SKM-1 treated with dmso at 0.1 percent for 144 hours (cell line): ENCODE measurements around the gene MAP1LC3B.
A peak's percentile ranks its signal among the peaks of the same experiment; 100 is the strongest.

Source experiments
- DNase-seq: peaks from one replicate; lab custom pipeline; 2025; ENCODE audit not compliant: unreplicated experiment; lab: John Stamatoyannopoulos, UW

The MAP1LC3B gene

DNA sequence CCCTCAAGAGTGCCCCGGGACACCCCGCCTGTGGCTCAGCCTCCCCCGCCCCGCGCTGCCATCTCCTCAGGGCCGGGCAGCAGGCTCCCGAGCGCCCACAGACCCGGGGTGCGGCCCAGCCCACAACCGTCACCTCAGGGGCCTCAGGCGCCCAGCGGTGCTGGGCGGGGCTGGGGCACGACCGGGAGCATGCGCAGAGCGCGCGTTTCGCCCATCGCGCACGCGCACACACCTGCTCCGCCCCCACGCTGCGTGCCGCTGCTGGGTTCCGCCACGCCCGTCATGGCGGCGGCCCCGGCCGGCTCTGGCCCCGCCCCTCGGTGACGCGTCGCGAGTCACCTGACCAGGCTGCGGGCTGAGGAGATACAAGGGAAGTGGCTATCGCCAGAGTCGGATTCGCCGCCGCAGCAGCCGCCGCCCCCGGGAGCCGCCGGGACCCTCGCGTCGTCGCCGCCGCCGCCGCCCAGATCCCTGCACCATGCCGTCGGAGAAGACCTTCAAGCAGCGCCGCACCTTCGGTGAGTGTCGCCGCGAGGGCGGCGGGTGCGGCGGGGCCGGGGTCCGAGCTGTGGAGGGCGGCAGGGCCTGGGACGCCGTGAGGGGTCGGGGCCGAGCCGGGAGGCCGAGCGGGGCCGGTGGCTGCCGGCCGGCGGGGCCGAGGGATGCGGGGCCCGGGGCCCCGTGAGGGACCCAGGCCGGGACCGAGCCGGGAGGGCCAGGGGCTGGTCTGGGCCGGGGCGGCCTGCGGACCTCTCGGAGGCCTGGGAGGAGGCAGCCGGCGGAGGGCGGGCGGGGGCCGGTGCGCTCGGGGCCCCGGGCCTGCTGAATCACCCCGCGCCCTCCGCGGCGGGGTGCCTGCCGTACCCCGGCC lies at the start of gene MAP1LC3B:
TSS of gene MAP1LC3B (plus strand) at position 387 of the 871 bp plus-strand sequence. CDS start at position 479, 92 bp downstream.
- peak; percentile 92 for DNase-seq

DNA sequence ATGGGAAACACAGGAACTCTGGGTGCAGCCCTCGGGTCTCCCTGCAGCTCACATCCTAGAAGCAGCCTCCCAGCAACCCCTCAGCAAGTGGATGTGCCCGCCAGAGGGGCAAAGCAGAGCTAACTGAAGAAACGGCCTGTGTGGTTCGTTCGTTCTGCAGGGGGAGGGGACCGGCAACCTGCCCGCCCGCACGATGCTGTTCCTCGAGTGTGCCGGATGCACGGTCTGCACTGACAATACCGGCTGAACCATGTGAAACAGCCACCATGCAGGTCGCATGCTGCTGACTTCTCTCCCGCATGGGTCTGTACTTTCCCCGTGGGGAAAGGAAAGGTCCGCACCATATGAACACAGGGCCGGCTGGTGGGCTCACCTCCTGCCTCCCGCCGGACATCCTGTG lies 49.6 kb upstream of the MAP1LC3B start:
- no peak for DNase-seq

DNA sequence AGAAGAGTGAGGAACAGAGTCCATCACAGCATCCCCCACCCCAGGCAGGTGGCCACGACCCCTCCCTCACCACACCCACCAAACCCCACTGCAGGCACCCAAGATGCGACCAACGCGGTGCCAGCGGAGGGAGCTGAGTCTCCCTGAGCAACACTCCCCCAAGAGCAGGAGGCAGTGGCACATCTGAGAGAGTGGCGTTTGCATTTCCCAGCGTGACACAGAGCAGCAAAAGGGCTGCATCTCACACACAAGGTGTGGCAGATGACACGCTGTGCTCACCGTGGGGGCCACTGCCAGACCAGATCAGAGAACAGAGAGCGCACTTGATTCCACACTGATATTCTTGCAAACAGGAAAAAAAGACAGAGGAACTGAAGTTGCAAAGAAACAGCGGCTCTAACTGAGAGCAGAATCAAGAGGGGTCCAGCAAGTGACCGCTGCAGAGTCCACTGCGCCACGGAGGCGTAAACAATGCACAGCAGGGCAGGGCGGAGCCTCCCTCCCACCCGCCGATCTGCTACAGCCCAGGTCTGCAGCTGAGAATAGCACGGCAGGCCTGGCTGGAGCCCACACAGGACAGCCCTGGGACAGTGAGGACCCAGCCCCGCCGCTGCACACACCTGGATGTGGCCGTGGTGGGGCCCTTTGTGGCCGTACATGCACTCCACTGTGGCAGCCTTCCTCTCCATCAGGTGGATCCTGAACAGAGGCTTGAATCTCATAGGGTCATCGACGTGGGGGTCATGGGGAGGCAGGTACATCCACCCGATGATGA lies 49.0 kb upstream of the MAP1LC3B start:
- no peak for DNase-seq

DNA sequence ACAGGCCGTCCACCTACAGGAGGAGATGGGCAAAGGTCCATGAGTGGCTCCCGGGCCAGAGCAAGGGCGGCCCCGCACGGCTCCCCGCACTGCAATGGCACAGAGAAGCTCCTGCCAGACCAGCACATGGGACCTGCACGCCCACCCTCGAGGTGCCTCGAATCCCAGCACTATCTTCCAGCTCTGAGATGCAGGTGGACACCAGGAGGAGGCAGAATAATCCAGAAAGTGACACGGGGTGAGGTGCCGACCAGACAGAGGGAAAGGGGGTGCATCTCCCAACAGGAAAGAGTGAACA lies 48.4 kb upstream of the MAP1LC3B start:
- no peak for DNase-seq

DNA sequence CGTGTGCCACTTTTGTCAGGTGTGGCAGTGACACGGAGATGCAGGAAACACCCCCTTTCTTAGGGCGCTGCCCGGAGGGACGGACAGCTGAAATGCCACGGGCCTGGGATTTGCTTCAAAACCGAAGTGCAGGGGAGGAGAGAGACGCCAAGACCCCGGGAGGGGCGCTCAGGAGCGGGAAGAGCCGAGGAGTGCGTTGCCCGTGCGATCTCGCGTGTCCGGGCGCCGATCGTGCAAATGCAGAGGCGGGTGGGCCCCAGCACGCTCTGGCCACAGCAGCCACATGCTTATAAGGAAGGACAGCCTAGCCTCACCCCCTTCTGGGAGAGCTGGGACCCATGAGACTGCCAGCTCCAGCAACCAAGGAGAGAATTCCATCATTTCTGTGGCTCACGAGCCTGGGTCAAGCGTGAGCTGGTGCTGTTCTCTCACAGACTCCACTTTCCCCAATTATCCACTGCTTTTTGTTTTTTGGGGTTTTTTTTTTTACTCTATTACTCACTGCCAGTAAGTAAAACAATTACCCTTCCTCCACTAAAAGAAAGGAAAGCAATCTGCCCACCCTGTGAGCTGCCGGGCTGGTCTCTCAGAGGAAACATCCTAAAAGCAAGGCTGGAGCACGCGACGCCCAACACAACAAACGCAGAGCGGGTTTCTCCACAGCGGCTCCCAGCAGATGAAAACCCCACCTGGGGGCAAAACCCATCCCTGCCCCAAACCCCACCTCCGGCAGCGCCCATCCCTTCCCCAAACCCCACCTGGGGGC lies 47.8 kb upstream of the MAP1LC3B start:
- DNase-seq: no peak

DNA sequence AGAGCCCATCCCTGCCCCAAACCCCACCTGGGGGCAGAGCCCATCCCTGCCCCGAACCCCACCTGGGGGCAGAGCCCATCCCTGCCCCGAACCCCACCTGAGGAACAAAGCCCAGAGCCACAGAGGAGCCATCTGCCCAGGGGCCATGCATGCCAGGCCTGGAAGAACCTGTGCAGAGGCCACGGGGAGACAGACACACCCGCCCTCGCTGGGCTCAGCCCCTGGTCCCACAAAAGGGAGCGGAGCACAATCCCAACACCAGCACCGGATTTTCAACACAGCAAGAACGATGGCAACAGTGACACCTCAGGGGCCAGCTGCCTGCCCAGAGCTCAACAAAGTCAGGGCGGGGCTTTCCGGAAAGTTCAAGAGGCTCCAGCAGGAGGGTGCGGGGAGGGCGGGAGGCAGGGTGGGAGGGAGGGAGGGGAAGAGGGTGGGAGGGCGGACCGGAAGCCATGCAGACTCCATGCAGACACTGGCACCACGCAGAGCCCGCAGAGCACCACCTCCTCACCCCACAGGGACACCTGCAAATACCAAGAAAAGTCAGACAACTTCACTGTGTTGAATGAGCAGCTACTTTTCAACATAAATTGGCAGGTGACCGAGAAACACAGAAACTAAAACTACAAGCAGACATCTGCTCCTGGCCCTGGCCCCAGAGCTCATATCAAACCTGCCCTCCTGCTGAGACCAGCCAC lies 47.1 kb upstream of the MAP1LC3B start:
- DNase-seq: no peak

DNA sequence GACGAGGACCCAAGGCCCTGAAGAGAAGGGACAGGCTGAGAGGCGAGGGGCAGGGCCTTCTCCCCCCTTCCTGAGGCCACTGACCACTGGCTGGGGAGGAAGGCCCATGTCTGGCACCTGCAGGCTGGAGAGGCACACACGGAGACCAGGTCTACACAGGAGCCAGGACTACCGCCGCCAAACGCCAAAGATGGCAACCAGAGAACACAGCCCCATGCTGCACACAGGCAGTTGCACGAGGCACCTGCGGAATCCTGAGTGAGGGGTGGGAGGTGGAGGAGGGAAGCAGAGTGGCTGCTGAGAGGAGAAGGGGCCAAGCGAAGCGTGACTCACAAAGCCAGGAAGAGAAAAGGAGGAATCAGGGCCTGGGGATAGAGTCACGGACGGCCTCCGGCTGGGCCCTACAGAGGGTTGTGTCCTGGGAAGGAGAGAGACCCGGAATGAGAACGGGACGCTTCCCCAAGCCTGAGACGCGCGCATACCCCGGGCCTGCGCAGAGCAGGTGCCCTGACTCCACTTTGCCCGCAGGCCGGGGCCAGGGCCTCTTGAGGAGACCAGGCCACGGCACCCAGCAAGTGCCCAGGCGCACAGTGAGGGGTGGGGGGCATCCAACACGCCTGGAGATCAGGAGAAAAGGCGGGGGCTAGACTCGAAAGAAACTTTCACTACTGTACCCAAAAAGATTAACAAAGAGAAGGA lies 46.3 kb upstream of the MAP1LC3B start:
- no peak for DNase-seq

DNA sequence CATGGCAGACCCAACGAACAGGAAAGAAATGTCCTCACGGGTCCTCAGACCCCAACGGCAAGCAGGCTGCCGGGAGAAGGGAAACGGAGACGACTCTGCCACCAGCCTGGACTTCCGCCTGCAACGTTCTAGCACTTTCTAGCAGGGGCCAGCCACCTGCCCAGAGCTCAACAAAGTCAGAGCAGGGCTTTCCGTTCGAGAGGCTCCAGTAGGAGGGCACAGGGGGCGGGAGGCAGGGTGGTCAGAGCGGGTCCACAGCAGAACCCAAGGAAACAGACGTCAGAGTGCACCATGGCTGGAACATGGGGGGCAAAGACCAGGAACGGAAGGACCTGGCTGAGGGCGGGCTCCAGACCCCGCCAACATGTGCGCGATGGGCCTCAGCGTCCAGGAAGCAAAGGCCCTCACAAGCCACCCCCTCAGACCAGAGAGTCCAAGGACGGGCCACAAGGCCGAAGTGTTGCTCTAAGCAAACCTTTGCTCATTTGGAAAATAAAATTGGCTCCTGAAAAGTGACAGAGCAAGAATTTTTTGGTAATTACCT lies 45.5 kb upstream of the MAP1LC3B start:
- DNase-seq: no peak

DNA sequence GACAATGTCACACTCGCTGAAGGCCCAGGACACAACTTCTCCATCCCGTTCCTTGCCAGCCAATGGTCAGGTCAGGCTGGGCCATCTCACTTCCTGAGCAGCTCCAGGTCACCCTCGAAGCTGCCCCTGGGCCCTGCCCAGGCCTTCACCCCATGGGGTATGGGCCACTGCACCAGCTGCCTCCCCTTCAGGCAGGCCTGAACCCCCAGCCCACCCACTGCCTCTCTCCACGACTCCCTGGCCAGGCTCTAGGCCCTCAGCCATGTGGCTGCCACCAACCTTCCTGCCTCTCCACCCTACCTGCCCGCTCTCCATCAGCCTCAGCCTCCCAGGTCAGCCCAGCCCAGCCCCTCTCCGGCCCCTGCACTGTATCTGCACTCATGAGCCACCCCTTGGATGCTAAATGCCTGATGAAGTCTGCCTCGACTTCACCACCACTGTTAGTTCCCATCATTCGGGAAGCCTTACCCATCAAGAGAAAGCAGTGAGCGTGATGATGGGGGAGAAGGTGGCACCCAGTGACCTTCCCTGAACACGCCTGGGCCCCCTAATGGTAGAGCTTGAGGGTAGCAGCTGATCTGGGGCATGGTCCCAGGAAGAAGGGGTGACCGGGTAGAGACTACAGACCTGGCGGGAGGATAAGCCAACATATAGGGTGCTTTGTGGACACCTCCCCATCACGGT lies 44.1 kb upstream of the MAP1LC3B start:
- no peak for DNase-seq

DNA sequence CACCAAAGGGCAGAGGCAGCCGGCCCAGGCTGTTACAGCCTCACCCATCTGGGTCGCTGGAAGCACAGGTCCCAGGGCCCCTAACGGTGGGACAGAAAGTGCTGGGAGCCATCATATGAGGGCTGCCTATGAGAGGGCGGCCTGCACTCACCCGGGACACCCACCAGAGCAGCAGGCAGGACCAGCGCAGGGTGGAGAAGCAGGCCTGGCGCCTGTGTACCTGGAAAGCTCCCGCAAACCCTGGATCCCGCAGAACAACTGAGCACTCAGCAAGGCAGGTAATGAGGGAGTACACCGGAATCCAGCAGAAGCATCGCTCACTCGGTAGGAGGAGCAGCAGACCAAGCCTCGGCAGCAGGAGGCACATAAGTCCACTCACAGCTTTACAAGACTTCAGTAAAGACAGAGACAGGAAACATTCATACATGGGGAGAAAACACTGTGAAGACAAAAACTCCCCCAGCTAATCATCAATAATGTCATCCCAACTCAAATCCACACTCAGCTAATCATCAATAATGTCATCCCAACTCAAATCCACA lies 43.4 kb upstream of the MAP1LC3B start:
- no peak for DNase-seq

DNA sequence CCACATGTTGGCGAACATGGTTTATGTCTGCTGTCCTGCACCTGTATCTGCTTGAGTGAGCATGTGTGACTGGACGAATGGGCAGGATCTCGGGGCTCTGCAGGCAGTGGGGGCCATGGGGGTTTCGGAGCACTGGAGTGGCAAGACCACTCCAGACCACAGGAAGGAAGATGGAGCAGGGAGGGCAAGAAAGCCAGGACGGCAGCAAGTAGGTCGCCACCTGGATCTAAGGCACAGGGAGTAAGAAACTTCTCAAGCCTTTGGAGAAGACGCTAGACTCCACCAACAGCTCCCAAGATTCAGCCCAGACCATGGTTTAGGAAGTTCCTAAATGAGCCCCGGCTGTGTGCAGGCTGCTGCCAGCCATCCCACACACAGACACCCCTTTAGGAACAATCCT lies 42.1 kb upstream of the MAP1LC3B start:
- DNase-seq: no peak

DNA sequence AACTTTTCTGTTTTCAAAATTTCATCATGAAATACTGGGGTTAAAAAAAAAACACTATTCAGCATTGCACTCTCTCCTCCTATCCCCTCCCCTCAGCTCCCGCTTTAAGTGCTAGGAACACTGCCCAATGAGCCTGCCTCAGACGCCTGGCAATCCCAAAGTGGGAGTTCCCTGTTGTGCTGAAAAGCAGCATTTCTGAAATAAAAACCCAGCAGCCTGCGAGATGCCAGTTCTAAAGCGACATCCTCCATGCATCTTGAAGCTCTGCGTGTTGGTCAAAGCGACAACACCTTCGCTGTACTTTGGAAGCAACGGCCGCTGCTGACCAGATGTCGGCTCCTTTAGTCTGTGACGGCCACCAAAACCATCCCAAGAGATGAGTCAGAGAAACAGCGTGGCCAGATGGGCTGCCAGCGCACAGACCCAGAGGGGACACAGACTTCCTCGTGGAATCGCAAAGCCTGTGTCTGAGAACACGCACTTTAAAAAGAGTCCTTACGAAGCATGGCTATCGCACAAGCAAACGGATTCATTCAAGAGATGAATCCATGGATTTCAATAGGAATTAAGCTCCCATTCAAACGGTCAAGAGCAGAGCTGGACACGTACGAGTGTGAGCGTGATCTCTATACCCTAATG lies 41.3 kb upstream of the MAP1LC3B start:
- no peak for DNase-seq

DNA sequence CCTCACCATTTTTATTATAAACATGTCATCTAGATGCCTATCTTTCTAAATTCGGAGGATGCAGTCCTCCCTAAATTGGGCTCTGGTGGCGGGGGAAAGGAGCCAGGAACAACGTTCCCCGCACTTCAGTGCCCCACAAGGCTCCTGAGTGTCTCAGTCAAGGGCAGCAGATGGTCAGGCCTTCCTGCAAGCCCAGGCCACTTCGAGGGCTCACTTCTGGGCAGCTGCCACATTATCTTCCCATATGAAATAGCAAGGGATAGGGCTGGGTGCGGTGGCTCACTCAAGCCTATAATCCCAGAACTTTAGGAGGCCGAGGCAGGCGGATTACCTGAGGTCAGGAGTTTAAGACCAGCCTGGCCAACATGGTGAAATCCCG lies 40.8 kb upstream of the MAP1LC3B start:
- no peak for DNase-seq

DNA sequence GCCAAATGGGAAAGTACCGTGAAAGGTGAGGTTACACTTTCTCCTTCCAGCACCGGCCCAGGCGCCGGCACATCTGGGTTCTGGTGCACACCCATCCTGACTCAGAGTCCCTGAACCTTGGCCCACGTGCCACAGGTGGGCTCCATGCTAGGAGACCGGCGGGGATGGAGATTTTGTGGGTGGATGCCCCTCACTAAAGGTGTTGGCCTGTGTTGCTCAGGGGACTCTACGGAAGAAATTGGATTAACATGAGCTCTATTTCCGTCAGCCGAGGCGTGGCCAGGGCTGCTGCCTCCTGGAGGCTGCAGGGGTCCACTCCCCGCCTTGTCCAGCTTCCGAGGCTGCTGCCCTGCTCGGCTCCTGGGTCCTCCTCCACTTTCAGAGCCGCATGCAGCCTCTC lies 39.3 kb upstream of the MAP1LC3B start:
- DNase-seq: no peak

DNA sequence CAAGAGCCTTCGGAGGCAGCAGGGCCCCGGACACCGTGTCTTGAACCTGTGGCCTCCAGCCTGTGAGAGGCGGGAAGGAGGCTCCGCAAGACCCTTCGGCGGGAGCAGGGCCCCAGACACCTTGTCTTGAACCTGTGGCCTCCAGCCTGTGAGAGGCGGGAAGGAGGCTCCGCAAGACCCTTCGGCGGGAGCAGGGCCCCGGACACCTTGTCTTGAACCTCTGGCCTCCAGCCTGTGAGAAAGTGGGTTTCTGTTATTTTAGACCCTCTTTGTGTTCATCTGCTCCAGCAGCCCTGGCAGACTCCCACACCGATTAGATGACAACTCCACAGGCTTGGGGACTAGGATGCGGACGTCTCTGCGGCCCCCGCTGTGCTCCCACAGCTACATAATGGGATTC lies 38.5 kb upstream of the MAP1LC3B start:
- DNase-seq: no peak

DNA sequence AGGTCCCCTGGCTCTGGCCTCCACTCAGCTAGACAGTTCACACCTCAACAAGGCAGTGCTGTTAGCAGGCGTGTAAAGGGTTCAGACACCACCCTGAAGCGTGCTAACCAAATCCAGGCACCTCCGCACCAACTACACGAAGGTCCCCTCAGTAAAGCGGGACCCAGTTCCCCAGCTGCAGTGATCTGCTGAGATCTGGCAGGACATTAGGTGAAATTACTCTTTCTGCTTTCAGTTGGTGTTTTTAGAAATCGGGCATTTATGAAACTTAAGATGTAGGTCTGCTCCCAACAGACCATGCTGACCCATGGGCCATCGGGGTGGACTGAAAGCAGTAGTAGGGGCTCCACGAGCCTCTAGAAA lies 35.7 kb upstream of the MAP1LC3B start:
- no peak for DNase-seq

DNA sequence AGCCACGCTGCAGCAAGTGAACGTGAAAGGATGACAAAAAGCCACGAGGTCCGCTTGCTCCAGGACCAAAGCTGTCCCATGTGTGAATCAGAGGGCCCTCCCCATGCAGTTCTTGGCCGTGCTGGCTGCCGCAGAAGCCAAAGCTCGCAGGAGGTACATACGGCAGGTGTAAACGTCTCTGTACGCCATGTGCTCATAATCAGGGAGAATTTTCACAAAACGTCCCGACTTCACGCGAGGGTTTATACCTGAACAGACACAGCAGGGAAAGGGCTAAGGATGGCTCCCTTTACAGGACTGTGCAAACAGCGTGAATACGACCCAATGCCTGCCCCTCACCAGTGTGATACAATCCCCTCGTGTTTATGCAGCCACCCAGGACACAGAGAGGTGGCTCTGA lies 33.9 kb upstream of the MAP1LC3B start:
- no peak for DNase-seq

DNA sequence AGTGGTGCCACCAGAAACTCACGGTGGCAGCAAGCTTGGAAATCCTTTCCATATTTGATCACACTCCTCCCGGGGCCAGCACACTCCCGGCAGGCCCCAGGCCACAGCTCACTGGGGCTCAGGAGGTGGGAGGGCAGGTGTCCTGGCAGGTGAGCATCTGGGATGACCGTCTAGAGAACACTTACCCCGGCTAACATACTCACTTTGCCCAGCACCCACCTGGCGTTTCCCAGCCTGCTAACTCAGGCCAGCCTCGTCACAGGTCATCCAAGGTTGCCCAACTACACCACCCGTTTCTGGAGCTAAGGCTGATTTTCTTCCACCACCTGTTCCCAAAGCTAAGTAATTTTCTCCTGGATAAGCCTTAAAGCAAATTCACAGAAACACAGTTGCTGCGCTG lies 33.4 kb upstream of the MAP1LC3B start:
- no peak for DNase-seq

DNA sequence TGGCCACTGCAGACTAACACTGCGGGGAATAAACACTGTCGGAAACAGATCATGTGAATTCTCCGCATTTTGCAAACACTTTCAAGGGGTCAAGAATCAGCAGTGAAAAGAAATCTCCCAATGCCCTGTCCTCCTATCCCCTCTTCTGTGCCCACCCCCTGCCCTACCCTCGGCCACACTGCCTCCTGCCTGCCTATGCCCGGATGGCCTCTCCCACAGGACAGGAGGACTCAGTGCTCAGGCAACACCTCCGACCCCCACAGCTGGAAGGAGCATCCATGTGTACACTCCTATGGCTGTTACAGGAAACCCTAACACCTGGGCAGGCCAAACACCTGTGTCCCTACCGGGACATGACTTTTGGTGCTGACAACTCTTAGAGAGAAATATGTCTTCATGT lies 33.0 kb upstream of the MAP1LC3B start:
- DNase-seq: no peak
